Measurements from ENCODE around the gene MAGEC2. TPM values are rescaled to one million over a fixed set of nuclear protein-coding genes. Genes with fewer than 3 reads are reported as not detected.

Gene MAGEC2
- not detected for total RNA-seq

- H3K4me1 ChIP-seq: no peaks in the 10 kb centered on the region
- no peaks in the 10 kb centered on the region for H3K36me3 ChIP-seq
- in situ Hi-C loops (cut with MboI; ENCODE audit: low pct_ligation_motif_present in 1 of 4, low pct_unique_long_range_greater_than_20kb in 1 of 4, low sequenced_read_pairs in 3 of 4): no loop called here
- no peak within 1 kb of the TSS for H3K27ac ChIP-seq
- intact Hi-C loops (cut with DNase I; ENCODE audit: low total_unique reads): no loop called here
- WGBS, 2 donors (ENCODE audit: low coverage in 1 of 2): 87% methylated on average over 28 of the region's 28 CpGs; no CpG with 5 or more reads in 1 of the 2 donors
- no peaks in the 10 kb centered on the region for H3K27me3 ChIP-seq
- no peak for DNase-seq
- no peak for TF ChIP-seq EP300 (IDR thresholded peaks at IDR 0.05; ENCODE audit: low read depth)
- no peak for TF ChIP-seq POLR2A (IDR thresholded peaks at IDR 0.05)
- no peak for TF ChIP-seq CTCF (IDR thresholded peaks at IDR 0.05)
- H3K4me3 ChIP-seq: no peak within 1 kb of the TSS
- no peaks in the 10 kb centered on the region for H3K9me3 ChIP-seq
Measured at GRCh38 chrX:142204522-142205433, at the start of gene MAGEC2. Gene MAGEC2 (minus strand): TSS chrX:142205290. CDS start chrX:142203987, 1,303 bp downstream.

GRCh38 chrX:142251680-142252079 is 46.6 kb upstream of the MAGEC2 start:
- H3K36me3 ChIP-seq: no peaks in the 10 kb centered on the region
- H3K27me3 ChIP-seq: no peaks in the 10 kb centered on the region
- H3K27ac ChIP-seq: no peak overlapping the region
- in situ Hi-C loops (cut with MboI; ENCODE audit: low pct_ligation_motif_present in 1 of 4, low pct_unique_long_range_greater_than_20kb in 1 of 4, low sequenced_read_pairs in 3 of 4) (no loop called here), intact Hi-C loops (cut with DNase I; ENCODE audit: low total_unique reads) (no loop called here)
- H3K4me1 ChIP-seq: no peaks in the 10 kb centered on the region
- no peak overlapping the region for H3K4me3 ChIP-seq
- DNase-seq: no peak
- no peak for TF ChIP-seq CTCF (IDR thresholded peaks at IDR 0.05)
- TF ChIP-seq POLR2A (IDR thresholded peaks at IDR 0.05): no peak
- TF ChIP-seq POLR2AphosphoS5 (IDR thresholded peaks at IDR 0.05): no peak
- no peak for TF ChIP-seq EP300 (IDR thresholded peaks at IDR 0.05; ENCODE audit: low read depth)
- 65 to 85% methylated on average over 3 to 4 of the region's 4 CpGs for WGBS, 2 donors (ENCODE audit: low coverage in 1 of 2)
- H3K9me3 ChIP-seq: no peaks in the 10 kb centered on the region

- 70% methylated on average over 4 of the region's 4 CpGs; no CpG with 5 or more reads in 1 of the 2 donors for WGBS, 2 donors (ENCODE audit: low coverage in 1 of 2)
Measured at GRCh38 chrX:142251202-142251601, 46.1 kb upstream of the MAGEC2 start.

More at GRCh38 chrX:142251202-142251601, 46.1 kb upstream of the MAGEC2 start:
- no peak for DNase-seq
- TF ChIP-seq POLR2AphosphoS5 (IDR thresholded peaks at IDR 0.05) (no peak), CTCF (IDR thresholded peaks at IDR 0.05) (no peak), POLR2A (IDR thresholded peaks at IDR 0.05) (no peak), EP300 (IDR thresholded peaks at IDR 0.05; ENCODE audit: low read depth) (no peak)
- intact Hi-C loops (cut with DNase I; ENCODE audit: low total_unique reads) (no loop called here), in situ Hi-C loops (cut with MboI; ENCODE audit: low pct_ligation_motif_present in 1 of 4, low pct_unique_long_range_greater_than_20kb in 1 of 4, low sequenced_read_pairs in 3 of 4) (no loop called here)
- H3K4me3 ChIP-seq: no peak overlapping the region
- no peaks in the 10 kb centered on the region for H3K9me3 ChIP-seq
- H3K27me3 ChIP-seq: no peaks in the 10 kb centered on the region
- no peaks in the 10 kb centered on the region for H3K4me1 ChIP-seq
- no peaks in the 10 kb centered on the region for H3K36me3 ChIP-seq
- no peak overlapping the region for H3K27ac ChIP-seq

Measured in transverse colon (tissue), 4 donors.